GM19324 (cell line): ENCODE measurements around the gene SMG6.
A peak's percentile ranks its signal among the peaks of the same experiment; 100 is the strongest.

Experiments
- ATAC-seq: cut with Tn5 transposase; IDR thresholded peaks from one replicate; pipeline ENCODE4 v1.9.1; 2021; ENCODE audit warnings: mild to moderate bottlenecking, moderate library complexity; ENCODE audit not compliant: unreplicated experiment, low FRiP score

The SMG6 gene

DNA sequence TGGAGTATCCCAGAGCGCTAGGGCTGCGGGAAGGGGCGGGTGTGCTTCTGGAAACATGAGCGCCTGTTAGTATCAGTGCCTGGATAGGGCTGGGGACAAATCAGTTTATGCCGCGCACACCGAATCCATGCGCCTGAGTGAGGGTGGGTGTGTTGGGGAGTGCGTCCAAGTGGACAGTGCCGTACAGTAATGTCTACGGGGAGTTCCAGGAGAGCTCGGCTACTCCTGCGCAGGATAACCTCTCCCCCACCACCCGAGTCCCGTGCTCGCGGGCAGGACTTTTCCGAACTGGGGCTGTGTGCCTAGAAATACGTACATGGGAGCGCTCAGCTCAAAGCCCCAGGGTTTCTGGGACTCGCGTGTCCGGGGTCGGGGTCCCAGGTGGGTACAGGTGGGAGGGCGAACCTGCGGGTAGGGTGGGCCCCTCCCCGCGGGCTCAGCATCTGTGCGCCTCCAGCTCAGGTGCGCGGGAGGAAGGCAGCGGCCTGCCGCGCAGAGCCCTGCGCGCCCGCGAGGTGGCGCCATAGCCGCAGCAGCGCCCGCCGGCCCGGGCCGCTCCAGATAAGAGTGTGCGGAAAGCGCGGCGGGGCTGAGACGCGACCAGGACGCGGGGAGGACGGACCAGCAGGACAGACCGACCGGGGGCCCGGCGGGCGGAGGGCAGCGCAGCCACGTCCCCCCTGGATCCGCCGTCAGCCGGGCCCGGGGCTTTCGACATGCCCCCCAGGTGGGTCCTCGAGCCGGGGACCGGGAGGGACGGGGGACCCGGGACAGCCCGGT is 248.9 kb downstream of the SMG6 start, which contains the start of gene HIC1:
Gene HIC1 (plus strand): TSS at position 592 of the 780 bp plus-strand sequence. CDS start 1,588 bp downstream, outside the sequence.
- no peak for ATAC-seq

DNA sequence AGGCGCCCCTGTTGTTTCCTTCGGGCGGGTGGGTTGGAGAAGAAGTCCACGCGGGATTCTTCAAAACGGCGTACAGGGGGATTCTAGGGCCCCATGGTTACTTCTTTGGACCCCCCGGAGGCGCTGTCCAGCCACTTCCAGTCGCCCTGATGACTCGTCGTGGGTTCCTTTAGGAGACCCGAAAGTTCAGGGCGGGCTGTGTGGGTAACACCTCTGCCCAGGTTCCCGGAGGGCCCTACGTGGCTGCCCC is 249.4 kb downstream of the SMG6 start:
- no peak for ATAC-seq

- ATAC-seq: no peak
Measured at GRCh38 chr17:2053380-2054261, 250.0 kb downstream of the SMG6 start.

GRCh38 chr17:2051933-2052559 is 251.5 kb downstream of the SMG6 start:
- no peak for ATAC-seq

GRCh38 chr17:2051061-2051932 is 252.3 kb downstream of the SMG6 start:
- ATAC-seq: no peak

- ATAC-seq: peak; percentile 19
Measured at GRCh38 chr17:2050300-2051060, 253.1 kb downstream of the SMG6 start.

GRCh38 chr17:2049333-2050299 is 254.0 kb downstream of the SMG6 start:
- peak; percentile 65 for ATAC-seq

DNA sequence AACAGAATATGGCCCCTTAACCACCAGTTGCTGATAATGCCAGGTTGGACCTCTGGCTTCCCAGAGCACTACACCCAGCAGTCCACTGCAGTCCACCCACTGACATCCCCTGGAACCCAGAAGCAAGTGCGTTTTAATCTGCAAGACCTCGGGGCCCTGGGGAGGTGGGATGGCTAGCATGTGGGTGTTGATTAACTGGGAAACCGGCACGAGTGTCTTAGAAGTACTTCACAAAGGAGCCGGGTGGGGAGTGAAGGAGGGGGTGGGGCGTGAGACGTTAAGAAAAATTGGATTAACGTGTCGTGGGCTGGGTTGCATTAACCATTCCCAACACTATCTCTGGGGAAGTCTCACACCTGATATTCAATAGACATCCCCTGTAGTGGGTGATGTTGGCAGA is 254.8 kb downstream of the SMG6 start:
- no peak for ATAC-seq

DNA sequence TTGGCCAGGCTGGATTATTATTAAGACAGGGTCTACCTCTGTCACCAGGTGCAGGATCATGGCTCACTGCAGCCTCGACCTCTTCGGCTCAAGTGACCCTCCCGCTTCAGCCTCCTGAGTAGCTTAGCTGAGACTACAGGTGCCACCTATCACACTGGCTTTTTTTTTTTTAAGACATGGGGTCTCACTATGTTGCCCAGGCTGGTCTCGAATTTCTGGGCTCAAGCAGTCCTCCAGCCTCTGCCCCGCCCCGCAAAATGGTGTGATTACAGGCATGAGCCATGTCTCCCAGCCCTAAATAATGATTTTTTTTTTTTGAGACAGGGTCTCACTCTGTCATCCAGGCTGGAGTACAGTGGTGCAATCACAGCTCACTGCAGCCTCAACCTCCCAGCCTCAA is 256.0 kb downstream of the SMG6 start:
- ATAC-seq: no peak

DNA sequence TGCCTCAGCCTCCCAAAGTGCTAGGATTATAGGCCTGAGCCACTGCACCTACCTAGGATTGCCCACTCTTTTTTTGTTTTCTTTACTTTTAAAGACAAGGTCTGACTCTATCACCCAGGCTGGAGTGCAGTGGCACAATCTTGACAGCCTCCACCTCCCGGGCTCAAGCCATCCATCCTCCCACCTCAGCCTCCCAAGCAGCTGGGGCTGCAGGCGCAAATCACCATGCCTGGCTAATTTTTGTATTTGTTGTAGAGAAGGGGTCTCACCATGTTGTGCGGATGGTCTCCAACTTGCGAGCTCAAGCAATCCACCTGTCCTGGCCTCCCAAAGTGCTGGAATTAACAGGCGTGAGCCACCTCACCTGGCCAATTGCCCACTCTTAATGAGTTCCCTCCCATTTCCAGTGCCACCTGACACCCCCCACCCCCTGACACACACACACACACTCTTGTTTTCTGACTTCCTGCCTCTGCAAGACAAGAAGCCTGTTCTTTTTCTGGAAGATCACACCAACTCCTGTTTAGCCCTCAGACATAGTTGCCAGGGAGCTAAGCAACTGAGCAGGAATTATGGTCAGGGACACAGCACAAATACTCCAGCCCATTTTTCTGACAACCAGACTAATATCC is 259.2 kb downstream of the SMG6 start:
- ATAC-seq: no peak

- no peak for ATAC-seq
Measured at GRCh38 chr17:2043785-2044184, 259.8 kb downstream of the SMG6 start.

DNA sequence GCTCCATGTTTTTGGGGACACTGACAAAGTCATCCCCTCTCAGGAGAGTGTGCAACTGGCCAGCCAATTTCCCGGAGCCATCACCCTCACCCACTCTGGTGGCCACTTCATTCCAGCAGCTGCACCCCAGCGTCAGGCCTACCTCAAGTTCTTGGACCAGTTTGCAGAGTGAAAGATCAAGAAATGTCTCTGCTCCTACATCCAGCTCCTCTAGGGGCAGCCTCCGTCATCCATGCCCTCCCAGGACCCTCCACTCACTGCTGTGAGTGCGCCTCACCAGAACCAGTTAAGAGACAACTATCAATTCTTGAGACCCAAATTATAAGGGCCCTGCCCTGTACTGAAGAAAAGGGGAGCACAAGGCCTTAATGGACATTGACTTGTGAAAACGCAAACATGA is 260.7 kb downstream of the SMG6 start:
- ATAC-seq: no peak

- no peak for ATAC-seq
Measured at GRCh38 chr17:2042390-2042847, 261.2 kb downstream of the SMG6 start.

- ATAC-seq: peak; percentile 87
Measured at GRCh38 chr17:2041561-2042389, 261.8 kb downstream of the SMG6 start, which contains the start of gene OVCA2. TSS of gene OVCA2 (plus strand) at chr17:2042022. CDS start at chr17:2042048, 26 bp downstream.

DNA sequence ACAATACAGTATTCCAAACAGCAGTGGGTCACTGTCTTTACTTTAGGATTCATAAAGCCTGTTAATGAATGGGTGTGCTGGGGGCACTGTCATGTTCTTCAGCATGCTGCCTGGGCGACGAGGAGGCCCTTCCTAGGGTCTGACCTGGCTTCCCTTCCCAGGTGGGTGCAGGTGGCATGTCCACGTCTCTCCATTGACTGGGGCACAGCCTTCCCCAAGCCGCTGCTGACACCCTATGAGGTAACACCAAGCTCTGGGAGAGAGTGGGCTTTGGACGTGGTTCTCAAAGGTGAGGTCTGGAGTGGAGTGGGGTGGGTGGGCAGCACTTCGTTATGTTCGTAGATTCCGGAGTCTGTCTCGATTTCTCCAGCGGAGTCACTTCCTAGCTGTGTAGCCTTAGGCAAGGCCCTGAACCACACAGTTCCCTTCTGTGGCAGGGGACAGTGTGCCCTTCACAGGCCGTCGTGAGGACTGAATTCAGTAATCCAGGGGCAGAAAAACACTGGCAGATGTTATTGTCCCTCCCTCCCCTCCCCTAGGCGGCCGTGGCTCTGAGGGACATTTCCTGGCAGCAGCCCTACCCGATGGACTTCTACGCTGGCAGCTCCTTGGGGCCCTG is 262.5 kb downstream of the SMG6 start:
- ATAC-seq: no peak

DNA sequence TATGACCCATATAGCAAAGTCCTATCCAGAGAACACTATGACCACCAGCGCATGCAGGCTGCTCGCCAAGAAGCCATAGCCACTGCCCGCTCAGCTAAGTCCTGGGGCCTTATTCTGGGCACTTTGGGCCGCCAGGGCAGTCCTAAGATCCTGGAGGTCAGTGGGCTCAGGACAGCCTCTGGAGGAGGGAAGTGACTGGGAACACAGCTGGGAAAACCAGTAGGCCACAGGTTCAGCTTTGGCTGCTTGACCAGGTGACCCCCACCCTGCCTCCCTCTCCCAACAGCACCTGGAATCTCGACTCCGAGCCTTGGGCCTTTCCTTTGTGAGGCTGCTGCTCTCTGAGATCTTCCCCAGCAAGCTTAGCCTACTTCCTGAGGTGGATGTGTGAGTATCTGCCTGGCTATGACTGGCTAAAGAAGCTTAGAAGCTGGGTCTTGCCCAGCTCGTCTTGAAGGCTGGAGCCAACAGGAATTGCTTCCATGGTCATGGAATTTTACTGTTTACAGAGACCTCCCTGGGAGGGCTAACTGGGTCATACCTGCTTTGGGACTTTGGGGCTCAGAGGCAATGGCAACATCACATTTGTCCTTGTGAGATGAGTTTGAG is 263.3 kb downstream of the SMG6 start:
- ATAC-seq: no peak
